ENCODE measurements around the gene ZYX.

The ZYX gene

DNA sequence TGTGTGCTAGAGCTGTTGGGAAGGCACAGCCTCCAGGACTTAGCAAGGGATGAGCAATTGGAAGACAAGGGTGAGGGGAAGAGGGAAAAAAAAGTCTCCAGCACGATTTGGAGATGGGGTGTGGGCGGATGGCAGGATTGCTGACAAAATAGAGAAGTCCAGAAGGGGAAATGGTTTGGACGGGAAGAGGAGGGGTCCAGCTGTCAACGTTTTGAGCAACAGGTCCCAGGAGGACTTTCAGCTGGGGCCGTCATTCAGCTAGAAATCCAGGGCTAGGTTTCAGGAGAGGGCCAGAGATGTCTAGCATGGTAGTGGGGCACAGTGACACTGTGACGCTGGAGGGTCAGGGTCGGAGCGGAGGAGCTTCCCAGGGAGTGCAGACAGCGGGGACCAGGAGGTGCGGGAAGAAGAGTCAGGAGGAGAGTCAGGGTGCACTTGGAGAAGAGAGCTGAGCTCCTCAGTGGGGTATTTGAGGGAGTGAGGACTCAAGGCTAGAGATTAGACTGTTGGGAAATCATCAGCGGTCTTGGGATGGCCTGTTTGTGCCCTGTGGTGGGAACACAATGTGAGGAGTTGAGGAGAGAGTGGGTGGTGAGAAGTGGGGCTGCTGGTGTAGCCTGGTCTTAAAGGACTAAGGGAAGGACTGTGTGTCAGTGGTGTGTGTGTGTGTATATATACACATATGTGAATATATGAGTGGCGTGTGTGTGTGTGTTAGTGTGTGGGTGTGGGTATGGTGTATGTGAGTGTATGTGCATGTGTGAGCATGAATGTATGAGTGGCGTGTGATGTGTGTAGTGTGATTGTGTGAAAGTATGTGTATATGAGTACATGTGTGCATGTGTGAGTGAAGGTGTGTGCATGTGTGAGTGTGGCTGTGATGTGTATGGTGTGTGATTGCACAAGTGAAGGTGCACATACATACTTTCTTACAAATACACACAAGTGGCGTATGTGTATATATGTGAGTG, 3.8 kb downstream of the ZYX start:
- Mint-ChIP-seq H3K9me3 (no peaks in the 10 kb centered on the region), H3K36me3 (ENCODE audit: low read depth) (peaks cover 10% of the 10 kb centered on the region), H3K4me1 (peaks cover 12% of the 10 kb centered on the region), H3K27ac (no peak overlapping the region), H3K4me3 (no peak overlapping the region), H3K27me3 (ENCODE audit: low read depth, poor library complexity) (no peaks in the 10 kb centered on the region)
- no peak for DNase-seq
- TF ChIP-seq, protein P1, sequence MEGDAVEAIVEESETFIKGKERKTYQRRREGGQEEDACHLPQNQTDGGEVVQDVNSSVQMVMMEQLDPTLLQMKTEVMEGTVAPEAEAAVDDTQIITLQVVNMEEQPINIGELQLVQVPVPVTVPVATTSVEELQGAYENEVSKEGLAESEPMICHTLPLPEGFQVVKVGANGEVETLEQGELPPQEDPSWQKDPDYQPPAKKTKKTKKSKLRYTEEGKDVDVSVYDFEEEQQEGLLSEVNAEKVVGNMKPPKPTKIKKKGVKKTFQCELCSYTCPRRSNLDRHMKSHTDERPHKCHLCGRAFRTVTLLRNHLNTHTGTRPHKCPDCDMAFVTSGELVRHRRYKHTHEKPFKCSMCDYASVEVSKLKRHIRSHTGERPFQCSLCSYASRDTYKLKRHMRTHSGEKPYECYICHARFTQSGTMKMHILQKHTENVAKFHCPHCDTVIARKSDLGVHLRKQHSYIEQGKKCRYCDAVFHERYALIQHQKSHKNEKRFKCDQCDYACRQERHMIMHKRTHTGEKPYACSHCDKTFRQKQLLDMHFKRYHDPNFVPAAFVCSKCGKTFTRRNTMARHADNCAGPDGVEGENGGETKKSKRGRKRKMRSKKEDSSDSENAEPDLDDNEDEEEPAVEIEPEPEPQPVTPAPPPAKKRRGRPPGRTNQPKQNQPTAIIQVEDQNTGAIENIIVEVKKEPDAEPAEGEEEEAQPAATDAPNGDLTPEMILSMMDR (IDR thresholded peaks at IDR 0.05) = no peak

DNA sequence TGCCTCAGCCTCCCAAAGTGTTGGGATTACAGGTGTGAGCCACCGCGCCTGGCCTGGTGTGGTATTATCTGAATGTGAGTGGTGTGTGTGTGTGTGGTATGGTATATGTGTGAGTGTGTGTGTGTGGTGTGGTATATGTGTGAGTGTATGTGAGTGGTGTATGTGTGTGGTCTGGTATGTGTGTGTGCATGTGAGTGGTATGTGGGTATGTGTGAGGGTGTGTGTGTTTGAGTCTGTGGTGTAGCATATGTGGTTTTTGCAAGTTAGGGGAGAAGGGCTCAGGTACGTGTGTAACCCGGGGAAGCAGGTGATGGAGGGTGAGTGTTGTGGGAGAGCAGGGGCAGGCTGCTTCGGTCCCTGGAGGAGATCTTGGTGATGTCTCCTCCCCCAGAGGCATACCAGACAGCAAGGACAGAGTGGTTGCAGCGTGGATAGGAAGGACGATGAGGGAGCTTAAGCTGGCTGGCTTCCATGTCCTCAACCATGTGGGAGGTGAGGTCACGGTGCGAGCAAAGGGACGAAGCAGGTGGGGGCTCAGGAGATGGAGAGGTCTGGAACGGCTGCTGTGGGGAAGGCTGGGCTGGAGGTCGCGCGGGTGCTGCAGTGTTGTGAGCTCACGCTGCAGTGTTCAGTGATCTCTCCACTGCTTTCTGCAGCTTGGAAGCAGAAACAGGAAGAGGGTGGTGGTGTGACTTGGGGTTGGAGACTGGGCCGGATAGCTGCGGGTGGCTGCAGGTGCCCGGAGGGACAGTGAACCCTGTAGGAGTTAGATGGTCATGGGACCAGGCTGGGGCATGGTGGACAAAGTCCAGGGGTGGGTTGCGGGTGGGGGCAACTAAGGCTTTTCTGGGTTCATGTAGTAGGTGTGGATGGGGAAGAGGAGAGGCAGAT, 5.0 kb downstream of the ZYX start:
- Mint-ChIP-seq H3K9me3 (no peaks in the 10 kb centered on the region), H3K27ac (no peak overlapping the region), H3K4me1 (peaks cover 12% of the 10 kb centered on the region), H3K36me3 (ENCODE audit: low read depth) (peaks cover 20% of the 10 kb centered on the region), H3K4me3 (no peak overlapping the region), H3K27me3 (ENCODE audit: low read depth, poor library complexity) (no peaks in the 10 kb centered on the region)
- TF ChIP-seq, protein P1 (IDR thresholded peaks at IDR 0.05) = no peak
- DNase-seq = no peak

DNA sequence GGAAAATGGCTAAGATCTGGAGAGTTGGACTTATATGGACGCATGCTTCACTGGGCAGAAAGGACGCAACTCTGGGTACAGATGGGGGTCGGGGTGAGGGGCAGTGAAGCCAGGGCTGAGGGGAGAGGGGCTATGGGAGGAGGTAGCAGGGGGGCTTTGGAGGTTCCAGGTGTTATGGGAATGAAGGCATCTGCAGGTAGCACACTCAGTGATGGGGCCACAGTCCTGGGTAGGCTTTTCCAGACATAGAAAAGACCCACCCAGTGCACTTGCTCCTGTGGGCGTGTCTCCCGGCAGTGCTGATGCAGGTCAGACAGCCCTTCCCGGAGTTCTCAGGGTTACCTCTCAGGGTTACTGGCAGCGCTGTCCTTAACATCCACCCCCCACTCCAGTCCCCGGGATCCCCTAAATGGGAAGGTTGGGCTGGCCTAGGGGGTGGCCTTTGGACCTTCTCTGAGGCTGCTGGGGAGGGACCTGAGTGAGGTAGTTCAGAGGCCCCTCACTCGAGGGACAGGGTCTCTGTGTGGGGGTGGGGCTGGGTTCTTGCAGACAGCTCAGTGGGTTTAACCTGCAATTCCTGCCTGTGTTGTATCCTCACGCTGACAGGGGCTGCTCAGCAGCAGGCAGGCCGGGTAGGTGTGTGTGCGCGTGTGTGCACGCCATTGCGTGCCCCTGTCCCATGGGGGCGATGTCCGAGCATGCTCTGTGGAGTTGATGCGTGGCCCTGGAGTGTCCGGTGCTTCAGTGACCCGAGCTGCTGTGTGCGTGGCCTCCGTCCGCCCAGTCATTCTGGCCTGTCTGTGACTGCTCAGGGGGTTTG, 6.2 kb downstream of the ZYX start:
- Mint-ChIP-seq H3K9me3 (no peaks in the 10 kb centered on the region), H3K27me3 (ENCODE audit: low read depth, poor library complexity) (no peaks in the 10 kb centered on the region), H3K4me1 (peaks cover 12% of the 10 kb centered on the region), H3K4me3 (no peak overlapping the region), H3K27ac (no peak overlapping the region), H3K36me3 (ENCODE audit: low read depth) (peaks cover 20% of the 10 kb centered on the region)
- TF ChIP-seq, protein P1 (IDR thresholded peaks at IDR 0.05) = no peak
- no peak for DNase-seq

- Mint-ChIP-seq H3K9me3 (no peaks in the 10 kb centered on the region), H3K4me1 (peaks cover 12% of the 10 kb centered on the region)
- TF ChIP-seq, protein P1 (IDR thresholded peaks at IDR 0.05) = no peak
Observed at GRCh38 chr7:143388051-143388450, 6.9 kb downstream of the ZYX start.

GRCh38 chr7:143388491-143389101, 7.5 kb downstream of the ZYX start:
- Mint-ChIP-seq H3K36me3 (ENCODE audit: low read depth) (peaks cover 24% of the 10 kb centered on the region), H3K4me3 (no peak overlapping the region), H3K9me3 (no peaks in the 10 kb centered on the region), H3K4me1 (peaks cover 12% of the 10 kb centered on the region), H3K27ac (no peak overlapping the region), H3K27me3 (ENCODE audit: low read depth, poor library complexity) (peaks cover 2% of the 10 kb centered on the region)
- TF ChIP-seq, protein P1 (IDR thresholded peaks at IDR 0.05) = no peak
- no peak for DNase-seq

More at GRCh38 chr7:143388051-143388450, 6.9 kb downstream of the ZYX start:
- DNase-seq = no peak
- Mint-ChIP-seq H3K27me3 (ENCODE audit: low read depth, poor library complexity) (no peaks in the 10 kb centered on the region), H3K36me3 (ENCODE audit: low read depth) (peaks cover 23% of the 10 kb centered on the region), H3K27ac (no peak overlapping the region), H3K4me3 (no peak overlapping the region)

Measured in nephron progenitor cell (in vitro differentiated cells).